Transverse colon (tissue), 4 donors: ENCODE data around the gene RHOB. TPM values are rescaled to one million over a fixed set of nuclear protein-coding genes. Genes with fewer than 3 reads are reported as not detected.
A peak's percentile ranks its signal among the peaks of the same experiment; 100 is the strongest.

ENCODE experiments used
- DNase-seq: peaks from one replicate; pipeline ENCODE4 v3.0.0-alpha.2; 2019
- H3K27ac ChIP-seq, 4 donors: fragments of 200-600 bp; sonication (generic); 2 replicates each; pipeline ENCODE4 v1.5.1; 2016 to 2018; ENCODE audit warnings: inconsistent platforms in 4 of 4
- H3K27me3 ChIP-seq: fragments of 200-600 bp; sonication (generic); 2 replicates; pipeline ENCODE4 v1.5.1; 2017; ENCODE audit warnings: inconsistent platforms
- H3K36me3 ChIP-seq, 4 donors: fragments of 200-600 bp; sonication (generic); 2 replicates each; pipeline ENCODE4 v1.5.1; 2017 to 2019; ENCODE audit warnings: inconsistent platforms in 4 of 4
- H3K4me1 ChIP-seq, 4 donors: fragments of 200-600 bp; sonication (generic); 2 replicates each; pipeline ENCODE4 v1.5.1; 2017 to 2020; ENCODE audit warnings: inconsistent platforms in 4 of 4
- H3K4me3 ChIP-seq, 4 donors: fragments of 200-600 bp; sonication (generic); 1 replicate in 1 of 4; 2 replicates in 3 of 4; pipeline versions ENCODE4 v1.5.1 to v1.6.1; 2017 to 2019; ENCODE audit warnings: inconsistent platforms in 4 of 4
- H3K9me3 ChIP-seq, 2 donors: fragments of 200-600 bp; sonication (generic); 2 replicates each; pipeline ENCODE4 v1.5.1; 2017 to 2019; ENCODE audit warnings: inconsistent platforms in 2 of 2
- CTCF ChIP-seq, 5 experiments: fragments of 200-600 bp in 3 of 5; fragments of 450-650 bp in 2 of 5; sonication (generic) in 3 of 5; IDR thresholded peaks; 1 replicate in 2 of 5; 2 replicates in 3 of 5; pipeline ENCODE4 v1.5.1; 2016 to 2017; ENCODE audit warnings: antibody characterized with exemption in 5 of 5, inconsistent platforms in 3 of 5, mild to moderate bottlenecking in 2 of 5, moderate library complexity in 1 of 5
- EP300 ChIP-seq: sonication (generic); formaldehyde crosslinking; IDR thresholded peaks from one replicate; pipeline ENCODE4 v1.6.1; 2017; ENCODE audit warnings: antibody characterized with exemption, low read depth
- POLR2A ChIP-seq: fragments of 450-650 bp; IDR thresholded peaks from one replicate; pipeline ENCODE4 v1.6.1; 2016; ENCODE audit warnings: antibody characterized with exemption, mild to moderate bottlenecking, moderate library complexity
- POLR2AphosphoS5 ChIP-seq, 3 donors: sonication (generic); formaldehyde crosslinking; IDR thresholded peaks; one replicate each; pipeline ENCODE4 v1.6.1; 2016; ENCODE audit warnings: antibody characterized with exemption in 3 of 3
- WGBS, 2 donors: methylation state at CpG; one replicate each; pipeline ENCODE4 v1.1.5; 2018; ENCODE audit warnings: low coverage in 1 of 2; 5-methylcytosine and 5-hydroxymethylcytosine counted together
- in situ Hi-C, 4 donors: fragments of 200-750 bp; cut with MboI; loops; one replicate each; pipeline versions ENCODE4 v1.15.0 to v1.15.1; 2017; ENCODE audit warnings: low sequenced_read_pairs in 3 of 4, low pct_ligation_motif_present in 1 of 4, low pct_unique_long_range_greater_than_20kb in 1 of 4
- intact Hi-C: fragments of 100-400 bp; cut with DNase I; formaldehyde crosslinking; loops from one replicate; pipeline ENCODE4 v1.15.1; 2023; ENCODE audit warnings: low total_unique reads
- total RNA-seq, 4 donors: library from RNA; depleted of rRNA; stranded (reverse); fragments of >200 nt; gene quantifications; one replicate each; pipeline ENCODE4 v1.1.0, GENCODE V29; 2016

RHOB gene
- total RNA-seq, 4 donors from 2014 or later = 360 to 732 (median 532) TPM

DNA sequence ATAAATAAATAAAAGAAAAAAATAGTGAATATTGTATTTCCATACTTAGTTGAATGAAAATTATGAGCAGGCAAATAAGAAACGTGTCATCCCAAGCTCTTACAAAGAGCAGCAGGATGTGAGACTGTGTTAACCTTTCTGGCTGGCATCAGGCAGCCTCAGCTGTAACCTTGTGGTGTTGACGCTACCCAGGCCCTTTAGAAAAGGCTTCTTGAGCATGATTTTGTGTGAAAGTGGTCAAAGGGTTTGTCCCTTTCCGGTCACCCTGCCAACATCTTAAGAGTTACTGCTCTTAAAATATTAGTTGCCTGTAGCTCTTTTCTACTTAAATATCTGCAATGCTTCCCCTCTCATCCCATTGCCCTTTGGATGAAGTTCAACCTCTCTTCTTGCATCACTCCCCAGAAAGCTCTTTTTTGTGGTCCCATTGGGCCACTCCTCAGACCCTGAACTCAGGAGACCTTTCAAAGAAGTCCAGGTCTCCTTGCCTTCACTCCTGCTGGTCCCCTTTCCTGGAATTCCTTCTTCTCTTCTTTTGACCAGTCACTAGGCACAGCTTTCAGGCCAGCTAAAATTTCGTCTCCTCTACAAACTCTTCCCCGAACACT lies 35.0 kb downstream of the RHOB start:
- intact Hi-C loops = no loop called here
- whole genome bisulfite sequencing, 2 donors = 83 to 92% methylated on average over 2 to 5 of the region's 5 CpGs

GRCh38 chr2:20482725-20483124 lies 35.9 kb downstream of the RHOB start:
- intact Hi-C loops = no loop called here
- H3K4me1 ChIP-seq = peaks cover 0 to 12% (median 6%) of the 10 kb centered on the region in 4 donors
- H3K9me3 ChIP-seq = no peaks in the 10 kb centered on the region
- no peak overlapping the region for H3K4me3 ChIP-seq
- no peaks in the 10 kb centered on the region for H3K27me3 ChIP-seq
- in situ Hi-C loops = no loop called here
- H3K27ac ChIP-seq = peak overlapping the region; percentile 17 to 62 (median 41)
- no peak for DNase-seq
- WGBS, 2 donors = 76 to 90% methylated on average over 3 of the region's 3 CpGs
- H3K36me3 ChIP-seq = no peaks in the 10 kb centered on the region
- TF ChIP-seq CTCF (IDR thresholded peaks at IDR 0.05) (no peak), EP300 (no peak), POLR2A (no peak), POLR2AphosphoS5 (IDR thresholded peaks at IDR 0.05) (no peak)

More for the DNA sequence above, 35.0 kb downstream of the RHOB start:
- no peaks in the 10 kb centered on the region for H3K9me3 ChIP-seq
- no peak for DNase-seq
- TF ChIP-seq POLR2AphosphoS5 (IDR thresholded peaks at IDR 0.05) = peak in 1 of 3 donors; percentile 23
- no peak for TF ChIP-seq POLR2A
- no peak for TF ChIP-seq CTCF (IDR thresholded peaks at IDR 0.05)
- no peaks in the 10 kb centered on the region for H3K36me3 ChIP-seq
- H3K4me1 ChIP-seq = peaks cover 0 to 12% (median 6%) of the 10 kb centered on the region in 4 donors
- in situ Hi-C loops = no loop called here
- no peaks in the 10 kb centered on the region for H3K27me3 ChIP-seq
- no peak overlapping the region for H3K4me3 ChIP-seq
- peak overlapping the region in 2 of 4 donors; percentile 32 to 62 for H3K27ac ChIP-seq

- DNase-seq = peak; percentile 20
- H3K27ac ChIP-seq = peak overlapping the region; percentile 17 to 62 (median 41)
- peaks cover 0 to 12% (median 6%) of the 10 kb centered on the region in 4 donors for H3K4me1 ChIP-seq
- H3K4me3 ChIP-seq = no peak overlapping the region
- no peaks in the 10 kb centered on the region for H3K27me3 ChIP-seq
- TF ChIP-seq POLR2A (no peak), POLR2AphosphoS5 (IDR thresholded peaks at IDR 0.05) (peak in 2 of 3 donors; percentile 26 to 57)
- H3K36me3 ChIP-seq = no peaks in the 10 kb centered on the region
- 86 to 96% methylated on average over 5 to 7 of the region's 7 CpGs for WGBS, 2 donors
- in situ Hi-C loops = no loop called here
- H3K9me3 ChIP-seq = no peaks in the 10 kb centered on the region
- intact Hi-C loops = no loop called here
Observed at GRCh38 chr2:20483194-20483895, 36.5 kb downstream of the RHOB start.

DNA sequence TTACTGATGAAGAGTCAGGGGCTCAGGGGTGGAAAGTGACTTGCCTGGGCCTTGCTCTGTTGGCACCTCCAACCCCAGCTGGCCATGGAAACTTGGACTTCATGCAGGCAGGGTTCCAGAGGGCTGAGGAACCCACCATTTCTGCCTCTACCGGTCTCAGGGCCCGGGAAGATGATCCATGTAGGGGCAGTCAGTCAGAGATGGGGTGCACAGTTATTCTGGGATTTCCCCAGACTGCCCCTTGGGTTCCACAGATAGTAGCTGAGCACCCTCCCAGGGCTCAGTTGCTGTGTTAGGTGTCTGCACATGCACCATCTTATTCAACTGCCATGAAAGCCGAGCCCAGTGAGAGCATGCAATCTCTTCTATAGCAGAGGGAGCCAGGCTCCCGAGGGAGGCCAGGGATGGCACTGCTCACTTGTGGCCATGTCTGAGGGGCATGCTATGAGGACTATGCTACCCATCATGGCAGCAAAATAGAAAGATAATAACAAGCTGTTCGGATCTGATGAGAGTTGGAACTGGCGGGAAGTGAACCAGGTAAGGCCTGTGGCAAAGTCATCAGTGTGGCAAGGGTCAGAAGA lies 37.3 kb downstream of the RHOB start:
- in situ Hi-C loops (no loop called here), intact Hi-C loops (no loop called here)
- no peaks in the 10 kb centered on the region for H3K9me3 ChIP-seq
- H3K27ac ChIP-seq = peak overlapping the region; percentile 17 to 62 (median 41)
- TF ChIP-seq EP300 = no peak
- no peak for TF ChIP-seq POLR2A
- no peak for TF ChIP-seq CTCF (IDR thresholded peaks at IDR 0.05)
- no peak for TF ChIP-seq POLR2AphosphoS5 (IDR thresholded peaks at IDR 0.05)
- no peaks in the 10 kb centered on the region for H3K36me3 ChIP-seq
- no peak for DNase-seq
- no peak overlapping the region for H3K4me3 ChIP-seq
- WGBS, 2 donors = 94% methylated on average over 6 of the region's 6 CpGs; no CpG with 5 or more reads in 1 of the 2 donors
- peaks cover 0 to 17% (median 6%) of the 10 kb centered on the region in 4 donors for H3K4me1 ChIP-seq
- H3K27me3 ChIP-seq = no peaks in the 10 kb centered on the region
